GM21786 (cell line): ENCODE results near the gene RREB1.

Source experiments
- ATAC-seq: cut with Tn5 transposase; IDR thresholded peaks from one replicate; pipeline ENCODE4 v1.9.1; 2021; ENCODE audit not compliant: unreplicated experiment

The RREB1 gene

DNA sequence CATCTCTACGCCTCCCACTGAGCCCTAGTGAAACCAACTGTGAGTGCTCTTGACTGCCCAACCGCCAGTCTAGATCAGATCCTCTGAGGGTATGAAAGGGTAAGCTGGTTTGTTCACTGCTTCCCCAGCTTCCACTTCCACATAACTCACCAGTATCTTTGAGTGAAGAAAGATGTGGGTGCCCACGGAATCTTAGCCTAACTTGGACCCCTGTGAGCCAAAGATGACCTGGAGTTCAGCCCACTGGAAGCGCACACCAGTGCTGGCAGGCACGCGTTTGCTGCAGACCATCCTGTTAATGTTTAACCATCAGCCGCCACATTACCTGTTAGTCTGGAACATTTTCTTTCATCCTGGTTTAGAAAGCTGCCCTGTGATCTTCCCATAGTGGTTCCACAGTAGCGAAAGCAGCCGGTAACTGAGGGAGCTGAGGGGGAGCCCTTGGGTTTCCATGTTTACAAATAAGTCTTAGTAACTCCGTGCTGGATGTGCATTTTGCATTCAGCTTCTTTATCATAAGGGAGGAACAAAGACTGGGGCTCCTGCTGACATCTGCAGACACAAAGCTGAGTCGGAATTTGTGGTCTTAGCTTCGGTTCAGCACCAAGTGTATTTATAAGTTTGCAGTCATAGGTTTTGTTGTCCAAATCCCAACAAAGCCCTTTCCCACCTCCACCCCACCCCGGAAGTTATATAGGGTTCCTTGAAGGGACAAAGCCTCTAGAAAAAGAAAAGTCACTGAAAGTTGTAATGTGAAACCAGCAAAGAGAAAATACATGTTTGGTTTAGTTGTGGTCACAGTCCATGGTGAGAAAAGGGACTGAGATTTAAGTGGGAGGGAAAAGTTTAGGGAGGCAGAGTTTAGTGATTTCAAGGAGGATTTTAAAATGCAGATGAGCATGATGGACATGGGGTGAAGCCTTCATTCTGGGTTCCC, 134.2 kb downstream of the RREB1 start:
- no peak for ATAC-seq

- ATAC-seq: no peak
Measured at GRCh38 chr6:7242835-7243178, 135.0 kb downstream of the RREB1 start.

GRCh38 chr6:7243179-7243981, 135.6 kb downstream of the RREB1 start:
- no peak for ATAC-seq

GRCh38 chr6:7245668-7246393, 138.1 kb downstream of the RREB1 start:
- no peak for ATAC-seq

GRCh38 chr6:7246401-7247178, 138.8 kb downstream of the RREB1 start:
- no peak for ATAC-seq

- no peak for ATAC-seq
Measured at GRCh38 chr6:7247179-7247456, 139.4 kb downstream of the RREB1 start.

DNA sequence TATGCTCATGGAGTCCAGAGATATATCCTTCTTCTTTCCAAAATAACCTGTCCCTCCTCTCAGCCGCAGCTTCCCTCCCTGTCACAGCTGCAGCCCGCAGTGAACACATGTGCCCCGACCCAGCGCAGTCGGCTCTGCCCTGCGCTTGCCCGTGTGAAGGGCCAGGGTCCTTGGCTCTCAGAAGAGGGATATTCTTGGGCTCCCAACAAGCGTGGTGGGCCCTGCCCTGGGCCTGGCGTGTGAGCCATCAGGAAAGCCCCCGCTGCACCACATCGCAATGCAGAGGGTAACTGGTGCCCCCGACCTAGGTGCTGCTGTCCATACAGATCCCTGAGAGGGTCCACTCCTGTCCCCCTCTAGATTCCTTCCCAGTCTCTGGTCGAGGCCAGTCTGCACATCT, 140.1 kb downstream of the RREB1 start:
- ATAC-seq: no peak

DNA sequence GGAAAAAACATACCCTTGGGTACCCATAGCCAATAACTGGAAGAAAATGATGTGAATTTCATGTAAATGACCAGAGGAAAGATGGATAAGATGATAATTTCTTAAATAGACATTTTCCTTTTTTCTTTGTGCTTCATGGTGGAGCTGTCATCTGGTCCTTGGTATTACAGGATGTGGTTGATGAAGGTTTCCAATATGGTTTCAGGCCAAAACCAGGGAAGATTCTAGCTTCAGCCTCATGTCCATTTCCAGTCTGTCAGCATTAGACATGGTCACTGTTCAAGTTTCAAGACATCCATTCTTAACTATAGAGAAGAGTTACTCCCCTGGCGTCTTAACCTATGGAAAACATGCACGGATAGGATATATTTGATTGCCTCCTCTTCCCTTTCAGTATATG, 141.6 kb downstream of the RREB1 start:
- no peak for ATAC-seq

DNA sequence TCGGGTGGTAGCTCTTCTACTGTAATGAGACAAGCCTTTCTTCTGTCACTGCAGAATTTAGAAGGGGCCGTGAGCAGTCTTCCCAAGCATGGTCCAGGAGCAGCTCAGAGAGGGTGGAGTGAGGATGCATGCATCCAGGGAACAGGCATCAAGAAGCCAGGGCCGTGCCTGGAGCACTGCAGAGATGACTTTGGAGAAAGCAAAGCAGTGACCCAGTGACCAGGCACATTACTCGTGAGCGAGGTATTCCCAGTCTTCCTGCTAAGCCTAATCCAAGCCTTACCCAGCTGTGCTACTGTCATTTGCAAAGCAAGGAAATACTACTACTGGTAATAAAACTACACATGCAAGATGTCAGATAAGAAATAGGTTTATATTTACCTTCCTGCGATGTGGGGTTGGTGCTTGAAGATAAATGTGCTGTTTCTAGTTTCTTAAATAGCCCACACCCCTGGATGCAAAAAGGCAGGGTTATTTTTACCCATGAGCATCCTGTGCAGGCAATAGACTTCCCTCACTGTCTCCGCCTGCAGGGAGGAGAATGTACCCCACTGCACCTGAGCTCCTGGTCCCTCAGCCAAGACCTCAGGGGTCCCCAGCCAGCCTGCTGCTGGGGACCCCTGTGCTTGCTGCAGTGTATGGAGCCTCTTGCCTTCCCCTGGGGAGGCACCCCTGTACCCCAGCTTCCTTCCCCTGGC, 142.3 kb downstream of the RREB1 start:
- no peak for ATAC-seq

DNA sequence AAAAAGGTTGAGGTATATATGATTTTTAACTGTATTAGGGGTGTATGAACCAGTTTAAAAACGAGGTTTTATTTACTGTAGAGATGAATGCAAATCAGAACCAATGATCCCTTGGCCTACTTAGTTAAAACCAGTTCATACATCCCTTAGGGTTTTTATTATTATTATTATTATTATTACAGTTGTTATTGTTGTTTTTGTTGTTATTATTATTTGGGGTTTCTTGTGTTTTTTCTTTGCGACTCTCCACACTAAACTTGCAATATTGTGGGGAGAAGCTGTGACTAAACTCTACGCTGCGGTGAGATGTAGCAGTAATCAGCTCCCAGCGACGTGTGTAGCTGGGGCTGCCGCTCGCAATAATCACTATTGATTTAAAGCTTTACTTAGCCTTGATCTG, 143.1 kb downstream of the RREB1 start:
- no peak for ATAC-seq

DNA sequence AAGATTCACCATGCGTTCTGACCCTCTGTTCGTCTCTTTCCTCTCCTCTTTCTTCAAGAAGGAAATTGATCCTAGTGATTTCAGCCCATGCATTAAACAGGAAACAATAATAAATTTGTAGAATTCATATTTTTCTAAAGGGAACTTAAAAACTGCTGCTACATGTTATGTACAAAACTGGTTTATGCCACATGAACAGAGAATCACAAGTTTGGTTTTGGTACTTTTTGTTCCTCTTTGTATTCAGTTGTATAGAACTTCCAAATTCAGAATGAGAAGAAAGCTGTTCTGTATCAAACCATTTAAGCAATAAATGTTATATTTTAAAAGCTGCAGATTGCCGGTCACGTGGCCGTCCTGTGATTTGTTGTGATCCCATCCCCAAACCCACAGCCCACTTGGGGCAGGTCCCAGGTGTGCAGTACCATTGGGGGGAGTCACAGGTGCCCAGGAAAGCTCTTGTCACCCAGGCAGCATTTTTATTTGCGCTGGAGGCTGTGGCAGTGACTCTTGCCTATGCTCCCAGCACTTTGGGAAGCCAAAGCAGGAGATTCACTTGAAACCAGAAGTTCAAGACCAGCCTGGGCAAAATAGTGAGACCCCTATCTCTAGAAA, 144.0 kb downstream of the RREB1 start:
- no peak for ATAC-seq

DNA sequence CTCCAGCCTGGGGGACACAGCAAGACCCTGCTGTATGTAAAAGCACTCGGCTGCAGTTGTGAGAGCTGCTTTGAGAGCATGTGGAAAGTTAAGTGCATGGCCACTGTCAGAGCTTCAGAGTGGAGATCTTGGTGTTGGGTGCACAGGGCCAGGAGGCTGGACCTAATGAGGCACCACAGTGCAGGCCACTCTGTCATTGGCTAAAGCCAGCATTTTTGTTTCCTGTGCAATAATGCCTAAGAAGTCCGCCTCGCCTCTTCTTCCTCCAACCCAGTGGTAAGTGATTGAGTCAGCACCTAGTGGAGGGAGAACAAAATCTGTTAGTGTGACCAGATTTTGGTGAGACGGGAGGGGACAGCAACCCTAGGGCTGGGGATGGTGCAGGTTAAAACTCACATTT, 144.6 kb downstream of the RREB1 start:
- no peak for ATAC-seq

GRCh38 chr6:7254980-7255835, 147.4 kb downstream of the RREB1 start:
- ATAC-seq: no peak

DNA sequence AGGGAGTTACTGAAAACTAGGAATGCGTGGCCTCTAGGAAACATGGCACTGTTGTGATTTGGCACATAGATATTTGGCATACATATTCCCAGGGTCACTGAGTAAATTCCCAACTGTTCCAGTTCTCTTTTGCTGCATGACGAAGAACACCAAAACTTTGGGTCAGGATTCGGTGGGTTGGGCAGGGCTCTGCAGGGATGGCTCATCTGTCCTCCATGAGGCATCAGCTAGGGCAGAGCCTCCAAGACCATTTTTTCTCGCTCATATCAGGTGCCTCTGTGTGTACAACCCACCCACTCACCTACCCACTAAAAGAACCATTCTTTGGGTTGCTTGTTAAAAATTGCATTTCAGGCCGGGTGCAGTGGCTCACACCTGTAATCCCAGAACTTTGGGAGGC, 148.2 kb downstream of the RREB1 start:
- no peak for ATAC-seq

DNA sequence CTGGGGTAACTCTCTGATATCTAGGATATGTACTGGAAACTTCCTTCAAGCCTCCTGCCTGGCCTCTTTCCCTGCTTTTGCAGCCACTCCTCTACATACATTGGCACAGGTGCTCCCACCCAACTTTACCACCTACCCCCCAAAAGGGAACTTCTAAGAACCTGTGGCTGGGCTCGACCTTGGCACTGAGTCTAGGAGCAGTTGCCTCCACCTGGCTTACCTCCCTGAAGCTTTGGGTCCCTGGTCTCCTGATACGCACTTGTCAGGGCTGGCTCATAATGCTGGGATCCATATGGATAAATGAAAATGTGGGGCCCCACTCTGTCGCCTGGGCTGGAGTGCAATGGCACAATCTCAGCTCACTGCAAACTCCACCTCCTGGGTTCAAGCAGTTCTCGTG, 149.0 kb downstream of the RREB1 start:
- ATAC-seq: no peak

GRCh38 chr6:7257521-7258230, 149.9 kb downstream of the RREB1 start:
- no peak for ATAC-seq

GRCh38 chr6:7258231-7258763, 150.5 kb downstream of the RREB1 start:
- no peak for ATAC-seq
